Activated CD4-positive, alpha-beta T cell treated with anti-CD3 and anti-CD28 coated beads, Interleukin-2, amount 50 U/mL, for 4 hours (primary cell): ENCODE data around the gene ST6GALNAC3.

Experiments used
- DNase-seq, 2 experiments: peaks; one replicate each; pipeline ENCODE4 v3.0.0-alpha.2; 2020

ST6GALNAC3 gene

DNA sequence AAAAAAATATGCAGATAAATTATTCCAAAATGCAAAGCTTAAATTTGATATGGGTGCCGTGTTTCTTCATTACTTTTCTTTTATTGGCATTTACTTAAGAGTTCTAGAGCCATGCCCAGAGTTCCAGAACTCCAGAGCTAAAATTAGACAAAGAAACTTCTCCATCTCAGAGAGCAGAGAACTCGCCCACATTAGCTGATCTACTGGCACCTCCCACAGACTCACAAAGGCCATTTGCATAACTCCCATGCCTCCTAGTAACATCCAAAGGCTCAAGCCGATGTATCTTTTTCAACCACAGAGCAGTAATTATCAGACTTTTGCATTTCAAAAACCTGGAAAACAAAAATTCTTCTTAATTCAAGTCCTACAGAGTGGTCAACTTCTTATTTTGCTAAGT lies 468.9 kb downstream of the ST6GALNAC3 start:
- DNase-seq, result no peak

DNA sequence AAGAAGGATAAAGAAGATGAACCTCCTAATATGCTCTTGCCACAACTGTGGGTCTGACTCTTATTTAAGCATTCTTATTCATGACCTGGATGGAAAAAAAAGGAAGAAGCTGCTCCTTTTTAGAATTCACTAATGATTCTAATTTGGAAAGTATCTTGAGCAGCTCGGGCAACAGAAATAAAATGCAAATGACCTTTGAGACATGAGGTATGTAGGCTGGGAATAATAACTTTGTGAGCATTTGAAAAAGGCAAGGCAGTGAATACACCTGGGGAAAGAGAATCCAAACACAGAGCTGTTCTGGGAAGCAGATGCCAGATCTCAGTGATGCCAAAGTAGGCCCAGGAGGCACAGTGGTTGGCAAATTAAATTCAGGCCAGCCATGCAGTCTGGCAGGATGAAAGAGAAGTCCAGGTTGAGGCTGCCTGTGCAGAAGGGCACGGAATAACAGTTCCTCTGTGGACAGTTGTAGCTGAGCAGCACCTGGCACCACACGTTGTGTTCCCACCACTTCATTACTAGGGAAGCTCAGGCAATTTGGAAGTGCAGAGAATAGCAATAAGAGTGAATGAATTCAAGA lies 471.9 kb downstream of the ST6GALNAC3 start:
- DNase-seq, result no peak

DNA sequence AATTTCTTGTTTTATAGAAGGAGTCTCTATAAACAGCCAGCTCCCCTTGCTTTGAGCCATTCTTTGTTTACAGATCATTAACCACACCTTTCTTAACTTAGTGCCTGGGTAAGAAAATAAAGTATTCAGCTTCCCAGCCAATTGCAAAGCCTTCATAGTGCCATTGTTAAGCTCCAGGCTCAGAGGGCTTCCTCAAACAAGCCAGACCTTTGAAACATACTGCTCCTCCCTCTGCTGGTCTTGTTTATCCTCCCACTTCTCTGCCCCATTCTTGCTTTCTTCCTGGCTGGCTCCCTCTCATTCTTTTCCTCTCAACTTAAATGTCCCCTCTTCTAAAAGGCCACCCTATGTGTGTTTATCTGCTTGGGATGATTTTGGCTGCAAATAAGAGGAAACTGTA lies 473.4 kb downstream of the ST6GALNAC3 start:
- no peak for DNase-seq

GRCh38 chr1:76548513-76549100 lies 474.1 kb downstream of the ST6GALNAC3 start:
- no peak for DNase-seq

DNA sequence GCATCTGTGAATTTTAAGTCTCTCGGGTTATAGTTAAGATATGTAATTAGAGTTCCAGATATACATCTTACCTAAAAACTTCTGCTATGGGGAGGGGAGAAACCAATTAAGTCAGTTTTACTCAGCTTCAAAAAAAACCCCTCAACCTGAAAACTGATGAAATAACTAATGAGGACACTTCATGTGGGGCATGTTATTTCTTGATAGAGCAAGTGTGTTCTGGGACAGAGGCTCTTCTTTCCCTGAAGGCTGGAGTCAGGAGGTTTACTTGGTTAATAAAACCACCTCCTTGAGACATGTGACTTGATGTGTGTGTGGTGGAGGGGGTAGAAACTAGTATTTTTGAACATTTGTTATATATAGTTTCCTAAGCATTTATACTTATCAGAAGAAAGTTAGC lies 479.7 kb downstream of the ST6GALNAC3 start:
- no peak for DNase-seq

DNA sequence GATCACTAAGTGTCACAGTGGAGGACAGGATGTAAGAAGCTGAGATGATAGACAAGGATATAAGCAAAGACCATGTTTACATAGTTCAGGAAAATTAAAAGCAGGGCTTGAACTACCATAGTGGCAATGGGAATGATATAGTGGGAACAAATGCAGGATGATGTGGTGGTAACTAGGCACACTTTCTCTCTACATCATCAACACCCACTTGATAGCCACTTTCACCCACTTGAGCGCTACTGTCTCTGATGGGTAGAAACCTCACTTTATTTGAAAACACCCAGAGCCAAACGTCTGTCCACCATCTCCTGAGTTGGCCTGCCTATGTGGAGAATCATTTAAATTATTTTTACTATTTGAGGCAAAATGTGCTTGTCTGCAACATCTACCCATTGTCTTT lies 487.7 kb downstream of the ST6GALNAC3 start:
- DNase-seq, result no peak

DNA sequence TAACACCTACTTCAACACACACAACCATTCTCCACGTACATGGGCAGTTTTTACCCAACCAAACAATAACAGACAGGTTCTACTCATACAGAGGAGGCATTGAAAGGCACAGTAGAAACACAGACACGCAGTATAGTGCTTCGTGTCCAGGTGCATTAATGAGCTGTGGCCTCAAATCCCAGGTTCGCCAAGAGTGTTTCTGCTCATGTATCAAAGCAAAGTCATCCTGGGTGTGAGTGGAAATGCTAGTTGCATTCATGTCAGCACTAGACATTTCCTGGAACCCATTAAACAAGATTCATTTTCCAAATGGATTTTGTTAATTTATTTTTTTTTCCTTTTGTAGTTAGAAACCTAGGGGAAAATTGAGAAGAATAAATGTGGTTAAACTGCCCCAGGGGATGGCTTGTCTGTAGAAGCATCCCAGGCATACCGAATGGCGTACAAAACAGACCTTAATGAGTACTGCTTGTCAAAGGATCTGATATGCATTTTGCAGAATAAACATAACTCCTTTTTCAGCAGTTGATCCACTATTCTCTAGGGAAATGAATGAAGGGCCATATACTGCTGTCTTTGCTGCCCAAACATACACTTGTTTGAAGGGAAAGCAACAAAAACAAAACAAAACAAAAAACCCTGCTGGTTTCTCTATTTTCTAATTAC lies 494.2 kb downstream of the ST6GALNAC3 start:
- DNase-seq, result no peak

DNA sequence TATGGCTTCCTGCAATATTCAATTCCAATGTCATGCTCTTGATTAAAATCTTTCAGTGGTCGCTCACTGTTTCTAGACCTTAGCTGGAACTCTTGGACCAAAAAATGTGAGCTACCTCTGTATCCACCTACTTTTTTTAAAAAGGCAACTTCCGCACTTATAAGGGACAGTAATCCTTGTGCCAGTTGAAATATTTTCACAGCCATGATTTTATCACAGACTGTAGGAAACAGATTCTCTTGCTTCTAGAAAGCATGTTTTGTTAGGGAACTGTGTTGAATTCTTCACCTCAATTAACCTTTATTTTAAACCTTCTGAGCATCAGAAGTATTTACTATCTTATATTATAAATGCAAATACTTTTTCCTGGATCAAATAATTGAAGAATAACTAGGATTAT lies 496.7 kb downstream of the ST6GALNAC3 start:
- DNase-seq, result no peak

DNA sequence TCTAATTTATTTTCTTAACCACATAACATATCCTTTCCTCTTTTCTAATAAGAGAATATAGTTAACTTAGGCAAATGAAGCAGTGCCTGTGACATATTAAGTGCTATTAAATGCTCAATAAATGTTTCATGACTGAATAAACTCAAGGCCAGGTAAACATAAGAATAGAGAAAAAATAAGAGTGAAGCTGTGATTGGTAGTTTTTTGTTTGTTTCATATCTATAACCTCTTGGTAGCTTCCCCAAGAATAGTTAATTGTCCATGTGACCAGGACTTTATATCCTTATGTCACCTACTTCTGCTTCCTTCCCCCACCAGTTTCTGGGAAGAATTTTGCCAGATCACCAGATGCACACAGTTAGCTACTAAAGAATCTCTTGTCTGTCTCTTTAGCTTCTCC lies 497.7 kb downstream of the ST6GALNAC3 start:
- no peak for DNase-seq

DNA sequence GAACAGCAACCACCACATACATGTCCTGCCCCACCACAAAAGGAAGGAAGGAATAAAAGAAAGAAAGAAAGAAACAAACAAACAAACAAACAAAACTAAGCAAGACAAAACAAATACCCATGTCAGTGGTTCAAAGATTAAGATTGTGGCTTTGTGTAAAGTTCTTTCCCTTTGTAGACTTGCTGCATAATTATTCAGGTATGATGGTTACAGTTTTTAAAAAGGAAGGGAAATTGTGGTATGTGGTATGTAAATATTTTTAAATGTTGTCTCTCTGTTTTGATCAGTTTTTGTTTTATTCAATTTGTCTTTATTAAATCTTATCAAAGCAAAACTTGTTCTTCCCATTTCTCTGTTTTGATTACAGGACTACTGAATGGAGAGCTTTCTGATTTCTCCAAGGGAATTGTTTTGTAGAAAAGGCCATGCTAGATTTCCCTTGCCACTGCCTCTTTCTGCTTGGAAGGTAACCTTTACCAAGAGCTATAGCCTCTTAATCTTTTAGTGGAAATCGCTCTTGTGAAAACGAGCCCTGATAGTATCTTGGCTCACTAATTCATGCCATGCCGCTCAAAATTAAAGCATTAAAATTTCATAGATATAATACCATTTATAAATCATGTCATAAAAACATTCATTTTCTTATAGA lies 502.5 kb downstream of the ST6GALNAC3 start:
- DNase-seq, result no peak

GRCh38 chr1:76577525-76578185 lies 503.1 kb downstream of the ST6GALNAC3 start:
- no peak for DNase-seq

- DNase-seq, result no peak
Observed at GRCh38 chr1:76580206-76580605, 505.7 kb downstream of the ST6GALNAC3 start.

DNA sequence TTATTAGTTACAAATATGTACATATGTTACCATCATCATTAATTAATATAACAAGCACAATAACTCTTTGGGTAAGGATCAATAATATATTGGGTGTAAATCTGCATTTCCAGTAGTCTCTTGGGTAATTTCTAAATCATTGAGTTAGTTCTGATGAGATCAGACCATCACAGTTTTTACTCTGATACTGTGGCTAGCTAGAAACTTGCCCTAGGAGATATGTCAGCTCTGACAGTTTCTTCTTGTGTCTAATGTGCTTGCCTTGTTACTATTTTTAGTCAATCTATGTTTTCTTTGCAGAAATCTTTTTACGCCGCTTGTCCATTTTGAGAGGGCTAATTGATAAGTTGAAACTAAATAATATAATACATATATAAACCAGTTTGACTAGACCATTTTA lies 507.2 kb downstream of the ST6GALNAC3 start:
- DNase-seq, result no peak

- no peak for DNase-seq
Observed at GRCh38 chr1:76583235-76583868, 508.8 kb downstream of the ST6GALNAC3 start.

GRCh38 chr1:76583875-76584477 lies 509.4 kb downstream of the ST6GALNAC3 start:
- DNase-seq, result no peak

GRCh38 chr1:76585980-76586674 lies 511.6 kb downstream of the ST6GALNAC3 start:
- DNase-seq, result no peak

DNA sequence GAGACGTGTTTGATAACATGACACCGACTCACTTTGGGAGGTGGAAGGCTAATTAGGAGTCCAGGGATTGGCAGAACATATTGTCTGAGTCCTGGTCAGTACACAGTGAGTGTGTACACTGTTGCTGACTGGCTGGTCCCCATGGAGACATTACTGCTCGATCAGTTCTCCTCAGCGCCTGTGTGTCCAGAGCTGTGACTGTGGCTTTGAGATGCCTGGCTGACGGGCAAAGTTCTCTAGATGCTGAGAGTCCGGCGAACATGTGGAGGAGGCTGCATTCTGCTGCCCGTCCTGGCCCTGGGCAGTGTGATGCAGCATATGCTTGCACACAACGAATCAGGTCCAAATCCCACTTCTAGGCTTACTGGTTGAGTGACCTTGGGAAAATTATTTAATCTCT lies 512.7 kb downstream of the ST6GALNAC3 start:
- no peak for DNase-seq

- DNase-seq, result no peak
Observed at GRCh38 chr1:76591461-76591860, 516.9 kb downstream of the ST6GALNAC3 start.

DNA sequence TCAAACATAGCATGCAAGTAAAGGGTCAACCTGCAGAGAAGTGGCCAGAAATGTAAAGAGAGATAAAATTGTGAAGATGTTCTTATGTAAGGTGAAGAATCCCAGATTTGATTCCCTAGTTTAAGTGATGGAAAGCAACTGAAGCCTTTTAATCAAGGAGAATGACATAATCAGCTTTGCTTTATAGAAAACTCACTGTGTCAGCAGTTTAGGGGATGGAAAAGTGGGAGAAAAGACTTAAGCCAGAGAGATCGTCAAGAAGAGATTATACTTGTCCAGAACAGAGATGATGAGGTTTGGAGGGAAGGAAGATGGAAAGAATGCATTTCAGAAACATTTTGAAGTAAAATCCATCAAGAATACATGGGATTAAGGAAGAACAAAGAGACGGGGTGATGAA lies 517.4 kb downstream of the ST6GALNAC3 start:
- DNase-seq, result no peak

- DNase-seq, result no peak
Observed at GRCh38 chr1:76593141-76593540, 518.6 kb downstream of the ST6GALNAC3 start.

DNA sequence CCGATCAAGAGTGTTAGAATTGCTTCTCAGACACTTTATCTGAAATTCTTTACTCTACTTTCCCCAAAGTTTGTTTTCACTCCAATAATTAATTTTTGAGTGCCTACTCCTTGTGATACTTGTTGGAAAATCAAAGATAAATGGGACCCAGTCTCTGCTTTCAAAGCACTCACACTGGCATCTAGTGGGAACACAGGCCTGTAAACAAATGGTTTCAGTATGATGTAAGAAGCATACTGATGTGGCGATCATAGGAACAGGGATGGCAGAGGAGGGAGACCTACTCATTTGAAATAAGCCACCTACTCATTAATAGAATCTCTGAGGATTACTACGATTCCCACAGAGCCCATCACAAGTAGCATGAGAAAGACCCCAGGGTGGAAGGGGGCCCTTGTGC lies 519.1 kb downstream of the ST6GALNAC3 start:
- DNase-seq, result no peak

- no peak for DNase-seq
Observed at GRCh38 chr1:76595024-76595423, 520.5 kb downstream of the ST6GALNAC3 start.
